ENCODE results near the gene ZNF816. TPM values are rescaled to one million over a fixed set of nuclear protein-coding genes. Genes with fewer than 3 reads are reported as not detected.

Gene ZNF816
- total and polyA plus RNA-seq, 2 of the 8 experiments (the other 6 are each of a cell fraction or from before 2014, with no cell fraction given) = 2.7 to 13.2 TPM

GRCh38 chr19:52942386-52943133 lies 20.1 kb downstream of the ZNF816 start (continued):
- TF ChIP-seq RXRA (IDR thresholded peaks at IDR 0.05; ENCODE audit: insufficient read depth, low read depth, low read length) = no peak
- no peak for TF ChIP-seq HDAC6 (IDR thresholded peaks at IDR 0.05; ENCODE audit: low read depth, low read length)
- no peak for TF ChIP-seq SP4 (IDR thresholded peaks at IDR 0.05; ENCODE audit: low read length)
- TF ChIP-seq CBX5 (IDR thresholded peaks at IDR 0.05; ENCODE audit: low read depth, low read length) = no peak
- TF ChIP-seq, protein P1, sequence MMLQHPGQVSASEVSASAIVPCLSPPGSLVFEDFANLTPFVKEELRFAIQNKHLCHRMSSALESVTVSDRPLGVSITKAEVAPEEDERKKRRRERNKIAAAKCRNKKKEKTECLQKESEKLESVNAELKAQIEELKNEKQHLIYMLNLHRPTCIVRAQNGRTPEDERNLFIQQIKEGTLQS (IDR thresholded peaks at IDR 0.05; ENCODE audit: insufficient read depth, low read depth, low read length) = no peak
- TF ChIP-seq SUZ12 (IDR thresholded peaks at IDR 0.05; ENCODE audit: low read length) = no peak

All from H1 (cell line).